CMK (cell line): Measurements from ENCODE around the gene ELMO2.
A peak's percentile ranks its signal among the peaks of the same experiment; 100 is the strongest.
"Not testable (repeated sequence)": the region's sequence is repeated elsewhere in the genome, so short reads cannot be mapped to it uniquely, and the experiment has no call there.

Experiments used
- DNase-seq: peaks from one replicate; pipeline ENCODE4 v3.0.0-alpha.2; 2010; ENCODE audit warnings: low read depth

ELMO2 gene

DNA sequence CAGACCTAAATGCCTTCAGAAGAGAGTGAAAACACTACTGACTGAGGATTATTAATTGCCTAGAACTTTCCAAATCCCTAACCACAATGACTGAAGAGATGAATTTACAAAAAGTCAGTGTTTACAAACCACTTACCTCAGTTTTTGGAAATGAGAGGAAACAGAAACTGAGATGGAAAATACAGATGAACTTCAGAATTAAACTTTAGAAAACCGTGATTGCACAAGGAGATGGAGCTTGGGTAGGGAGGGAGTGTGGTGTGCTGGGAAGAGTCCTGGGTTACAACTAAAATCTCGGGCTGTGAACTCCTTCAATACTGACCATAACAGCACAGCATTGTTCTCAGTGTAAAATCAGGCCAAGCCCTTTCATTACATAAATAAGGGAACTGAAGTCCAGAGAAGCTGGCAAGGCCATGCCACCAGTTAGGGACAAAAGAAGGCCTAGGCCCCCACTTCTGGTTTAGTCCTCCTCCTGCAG lies 4.0 kb downstream of the ELMO2 start:
- no peak for DNase-seq

DNA sequence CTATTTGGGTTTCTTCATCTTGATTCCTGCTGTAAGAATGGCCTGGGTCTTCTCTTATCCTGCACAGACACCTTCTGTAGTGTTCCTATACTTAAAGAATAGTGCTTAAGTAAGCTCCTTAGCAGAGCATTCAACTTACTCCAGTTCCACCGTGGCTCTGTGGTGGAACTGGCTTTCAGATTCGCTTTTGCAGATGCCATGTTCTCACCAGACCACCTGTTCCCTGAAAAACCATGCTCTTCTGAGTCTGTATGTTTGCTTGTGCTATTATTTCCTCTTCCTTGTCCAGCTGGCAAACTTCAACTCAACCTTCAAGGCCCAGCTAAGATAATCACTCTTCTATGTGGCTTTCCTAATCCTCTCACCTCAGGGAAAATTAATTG lies 4.9 kb downstream of the ELMO2 start:
- peak; percentile 26 for DNase-seq

GRCh38 chr20:46400828-46401477 lies 5.5 kb downstream of the ELMO2 start:
- peak; percentile 36 for DNase-seq

GRCh38 chr20:46400253-46400652 lies 6.2 kb downstream of the ELMO2 start:
- DNase-seq: no peak

DNA sequence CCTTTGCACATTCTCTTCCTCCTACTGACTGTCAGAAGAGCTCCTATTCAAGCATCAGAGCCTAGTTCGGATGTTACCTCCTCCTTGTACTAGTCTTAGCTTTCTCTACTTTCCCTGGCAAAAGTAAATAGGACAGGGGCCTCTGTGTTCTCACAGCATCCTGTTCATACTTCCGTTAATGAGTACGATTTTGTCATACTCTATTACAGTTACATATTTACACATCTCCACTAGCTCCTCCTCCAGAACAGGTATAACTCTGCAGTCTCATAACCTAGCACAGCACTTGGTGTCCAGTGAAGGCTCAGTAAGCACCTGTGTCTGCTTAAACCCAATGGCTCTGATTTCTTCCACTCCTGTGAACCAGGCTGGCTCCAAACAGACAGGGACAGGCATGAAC lies 7.0 kb downstream of the ELMO2 start:
- no peak for DNase-seq

DNA sequence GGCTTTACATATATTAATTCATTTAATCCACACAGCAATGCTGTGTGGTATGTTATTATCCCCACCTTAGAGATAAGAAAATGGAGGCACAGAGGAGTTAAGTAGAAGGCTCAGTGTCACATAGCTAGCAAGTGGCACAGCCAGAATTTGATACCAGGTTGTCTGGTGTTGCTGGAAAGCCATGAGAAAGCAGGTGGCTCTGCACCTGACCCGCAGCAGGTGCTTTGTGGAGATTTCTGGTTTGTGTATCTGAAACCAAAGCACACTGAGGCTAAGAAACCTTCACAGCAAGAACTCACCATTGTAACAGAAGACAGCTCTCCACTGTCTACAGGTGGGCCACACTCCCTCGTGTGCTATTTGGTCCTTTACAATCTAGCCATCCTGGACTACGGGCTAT lies 7.5 kb downstream of the ELMO2 start:
- no peak for DNase-seq

- no peak for DNase-seq
These were observed 10.2 kb downstream of the ELMO2 start for GRCh38 chr20:46396052-46396740.

DNA sequence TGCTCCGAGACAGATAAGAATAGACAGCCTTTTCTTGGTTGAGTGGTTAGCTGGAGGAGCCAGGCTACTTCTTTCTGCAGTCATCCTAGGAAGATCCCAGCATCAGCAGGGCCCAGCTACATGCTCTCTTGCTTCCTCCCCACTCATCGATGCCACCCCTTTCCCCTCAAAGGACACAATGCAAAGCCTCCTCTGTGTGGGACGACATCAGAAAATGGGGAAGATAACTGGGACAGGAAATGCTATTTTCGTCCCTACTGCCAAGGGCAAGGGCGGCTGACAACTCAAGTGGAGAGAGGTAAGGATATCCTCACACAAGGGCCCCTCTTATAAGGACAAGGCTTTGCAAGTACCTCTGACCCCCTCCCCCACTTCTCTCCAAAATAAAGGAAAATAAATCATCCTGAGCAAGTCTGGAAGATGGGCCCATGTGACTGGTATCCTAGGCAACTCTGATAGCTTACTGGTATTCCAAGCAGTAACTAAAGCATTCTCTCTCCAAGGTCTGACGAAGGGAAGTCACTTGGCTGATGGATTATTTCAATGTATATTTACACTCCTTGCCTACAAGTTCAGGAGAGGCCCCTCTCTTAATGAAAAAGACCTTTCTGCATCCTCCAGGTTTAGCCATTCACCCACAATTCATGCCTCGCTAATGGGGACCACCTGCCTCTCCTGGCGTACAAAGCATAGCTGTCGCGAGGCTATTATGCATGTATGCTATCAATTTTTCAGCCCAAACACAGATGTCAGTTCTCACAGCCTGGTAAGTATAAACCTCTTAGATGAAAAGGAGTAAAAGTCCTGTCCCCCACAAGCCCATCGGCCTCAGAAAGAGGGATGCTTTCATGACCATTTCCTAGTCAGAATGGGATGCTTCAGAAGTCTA lies 11.3 kb downstream of the ELMO2 start:
- DNase-seq: peak; percentile 64

GRCh38 chr20:46393967-46394366 lies 12.4 kb downstream of the ELMO2 start:
- DNase-seq: no peak

DNA sequence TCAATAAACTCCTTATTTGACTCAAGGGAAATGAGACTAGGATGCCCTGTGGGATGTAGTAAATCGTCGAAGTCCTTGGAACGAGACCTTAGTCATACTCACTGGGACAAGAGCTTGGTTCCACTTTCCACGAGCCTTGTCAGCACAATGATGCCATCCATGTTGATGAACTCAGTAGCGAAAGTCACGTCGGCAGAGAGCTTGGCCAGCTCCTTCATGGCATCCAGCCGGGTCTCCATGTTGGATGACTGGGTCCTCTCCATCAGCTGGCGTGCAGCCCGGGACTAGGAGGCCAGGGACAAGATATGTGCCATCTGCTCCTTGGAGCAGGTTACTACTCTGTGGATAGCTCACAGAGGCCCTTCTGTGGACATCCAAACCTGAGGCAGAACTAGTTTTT lies 17.5 kb downstream of the ELMO2 start:
- DNase-seq: no peak

GRCh38 chr20:46388201-46388836 lies 18.1 kb downstream of the ELMO2 start:
- DNase-seq: no peak

- DNase-seq: not testable (repeated sequence)
These were observed 19.4 kb downstream of the ELMO2 start for GRCh38 chr20:46387054-46387453.

DNA sequence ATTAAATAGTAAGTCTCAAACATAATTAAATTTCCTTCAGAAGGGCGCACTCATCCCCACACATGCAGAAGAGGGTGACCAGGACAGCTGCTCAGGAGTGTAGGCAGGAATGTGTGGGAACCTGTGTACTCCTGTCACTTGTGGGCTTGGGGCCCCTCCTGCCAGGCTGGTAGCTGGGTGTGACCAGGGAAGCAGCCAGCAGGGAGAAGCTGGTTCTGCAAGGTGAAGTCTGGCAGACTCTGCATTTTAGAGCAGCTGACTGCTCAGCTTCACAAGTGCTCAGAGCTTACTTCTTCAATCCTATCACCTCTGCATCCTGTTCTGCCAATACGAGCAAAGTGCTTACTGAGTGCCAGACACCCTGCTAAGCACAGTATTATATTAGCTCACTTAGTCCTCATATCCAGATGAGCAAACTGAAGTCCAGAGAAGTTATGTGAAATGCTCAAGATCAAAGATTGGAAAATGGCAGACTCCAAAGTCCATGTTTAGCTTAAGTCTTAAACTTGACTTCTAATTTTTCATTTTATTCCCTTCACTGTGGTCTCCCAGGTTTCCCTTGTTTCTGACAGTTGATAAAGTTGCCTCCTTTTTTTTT lies 27.9 kb downstream of the ELMO2 start:
- DNase-seq: no peak

DNA sequence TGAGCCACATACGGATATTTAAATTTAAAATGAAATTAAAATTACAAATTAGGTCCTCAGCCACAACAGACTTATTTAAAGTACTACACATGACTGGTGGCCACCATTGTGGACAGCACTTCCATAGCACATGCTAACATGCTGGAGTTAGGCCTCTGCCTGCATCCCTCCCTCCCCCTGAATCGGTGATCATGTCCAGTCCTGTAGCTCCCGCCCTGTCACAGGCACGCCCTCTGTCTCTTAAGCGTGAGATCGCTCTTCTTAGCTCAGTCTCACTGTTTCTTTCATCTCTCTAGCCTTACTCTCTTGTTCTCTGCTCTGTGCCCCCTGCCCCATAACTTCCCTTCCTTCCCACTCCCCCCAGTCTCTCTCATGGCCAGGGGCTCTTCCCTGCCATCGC lies 28.9 kb downstream of the ELMO2 start:
- DNase-seq: no peak

GRCh38 chr20:46376196-46376785 lies 30.1 kb downstream of the ELMO2 start:
- DNase-seq: no peak

GRCh38 chr20:46375771-46376170 lies 30.6 kb downstream of the ELMO2 start:
- DNase-seq: no peak

DNA sequence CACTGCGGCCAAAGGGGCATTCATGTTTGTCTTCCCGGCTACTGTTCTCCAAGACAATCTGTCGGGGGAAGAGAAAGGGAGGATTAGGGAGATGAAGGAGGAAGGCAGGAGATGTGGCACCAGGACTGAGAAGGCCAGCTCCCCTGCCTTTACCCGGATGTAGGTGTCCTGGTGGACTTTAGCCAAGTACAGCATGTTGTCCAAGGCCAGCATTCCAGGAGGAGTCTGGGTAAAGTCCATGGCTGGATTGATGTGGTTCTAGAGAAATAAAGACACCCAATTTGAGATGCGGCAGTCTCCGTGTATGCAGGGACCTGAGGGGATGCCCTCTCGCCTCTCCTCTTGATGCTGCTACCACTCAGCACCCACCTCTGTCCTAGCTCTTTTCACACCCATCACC lies 32.0 kb downstream of the ELMO2 start:
- DNase-seq: no peak

DNA sequence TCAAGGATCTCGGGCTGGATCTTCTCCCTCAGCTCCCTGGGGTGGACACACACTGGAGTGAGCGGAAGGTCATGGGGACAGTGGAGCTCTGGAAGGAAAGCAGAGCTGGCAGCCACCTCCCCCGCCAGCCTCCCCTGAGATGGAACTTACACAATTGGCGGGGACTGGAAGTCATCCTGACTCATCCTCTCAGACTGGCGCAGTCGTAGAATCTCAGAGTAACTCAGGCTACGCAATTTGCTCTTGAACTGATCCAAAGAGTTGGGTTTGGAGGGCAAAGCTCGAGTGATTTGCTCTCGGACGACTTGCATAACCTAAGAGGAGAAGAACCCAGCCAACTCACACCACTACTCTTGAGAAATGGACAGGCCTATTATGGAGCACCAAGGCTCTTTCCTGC lies 34.8 kb downstream of the ELMO2 start:
- no peak for DNase-seq

- no peak for DNase-seq
These were observed 37.5 kb downstream of the ELMO2 start for GRCh38 chr20:46368902-46369268.

- no peak for DNase-seq
These were observed 38.2 kb downstream of the ELMO2 start for GRCh38 chr20:46367967-46368901.
